ENCODE measurements around the gene PARD6A.

GRCh38 chr16:67650023-67650422 is 10.7 kb upstream of the PARD6A start:
- no peak for TF ChIP-seq CTCF (conservative IDR thresholded peaks at IDR 0.05 in 1 of 2, IDR thresholded peaks at IDR 0.05 in 1 of 2; ENCODE audit: low read depth in 1 of 2, low read length in 2 of 2)
- TF ChIP-seq EZH2 (IDR thresholded peaks at IDR 0.05; ENCODE audit: low read length, missing control alignments): peak; percentile 40

All from fibroblast of lung (primary cell).